Astrocyte (in vitro differentiated cells and primary cell): ENCODE results near the gene EIF3K.

Experiments used
- EZH2 ChIP-seq: IDR thresholded peaks from 2 replicates; pipeline ENCODE4 v1.6.1; 2012; ENCODE audit warnings: mild to moderate bottlenecking, low read length, inconsistent platforms; ENCODE audit not compliant: insufficient read depth
- TF ChIP-seq, protein P1 (sequence below): IDR thresholded peaks from 2 replicates; pipeline ENCODE4 v1.5.1; 2011; ENCODE audit warnings: low read depth, mild to moderate bottlenecking, inconsistent platforms, low read length, moderate library complexity; ENCODE audit not compliant: insufficient read depth

DNA sequence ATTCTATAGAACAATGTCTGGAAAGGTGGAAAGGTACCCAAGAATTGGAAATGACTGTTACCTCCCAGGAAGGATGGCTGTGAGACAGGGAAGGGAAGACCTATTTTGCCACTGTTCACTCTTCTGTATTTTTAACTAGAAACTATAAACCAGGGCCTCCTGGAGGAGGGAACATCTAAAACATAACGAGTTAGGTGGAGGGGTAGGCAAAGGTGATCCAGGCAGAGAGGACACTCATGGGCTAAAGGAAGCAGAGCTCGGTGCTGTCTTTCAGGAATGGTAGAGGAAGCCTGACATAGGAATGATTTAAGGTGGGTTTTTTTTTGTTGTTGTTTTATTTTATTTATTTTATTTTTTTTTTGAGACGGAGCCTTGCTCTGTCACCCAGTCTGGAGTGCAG is 5.8 kb downstream of the EIF3K start:
- TF ChIP-seq, protein P1, sequence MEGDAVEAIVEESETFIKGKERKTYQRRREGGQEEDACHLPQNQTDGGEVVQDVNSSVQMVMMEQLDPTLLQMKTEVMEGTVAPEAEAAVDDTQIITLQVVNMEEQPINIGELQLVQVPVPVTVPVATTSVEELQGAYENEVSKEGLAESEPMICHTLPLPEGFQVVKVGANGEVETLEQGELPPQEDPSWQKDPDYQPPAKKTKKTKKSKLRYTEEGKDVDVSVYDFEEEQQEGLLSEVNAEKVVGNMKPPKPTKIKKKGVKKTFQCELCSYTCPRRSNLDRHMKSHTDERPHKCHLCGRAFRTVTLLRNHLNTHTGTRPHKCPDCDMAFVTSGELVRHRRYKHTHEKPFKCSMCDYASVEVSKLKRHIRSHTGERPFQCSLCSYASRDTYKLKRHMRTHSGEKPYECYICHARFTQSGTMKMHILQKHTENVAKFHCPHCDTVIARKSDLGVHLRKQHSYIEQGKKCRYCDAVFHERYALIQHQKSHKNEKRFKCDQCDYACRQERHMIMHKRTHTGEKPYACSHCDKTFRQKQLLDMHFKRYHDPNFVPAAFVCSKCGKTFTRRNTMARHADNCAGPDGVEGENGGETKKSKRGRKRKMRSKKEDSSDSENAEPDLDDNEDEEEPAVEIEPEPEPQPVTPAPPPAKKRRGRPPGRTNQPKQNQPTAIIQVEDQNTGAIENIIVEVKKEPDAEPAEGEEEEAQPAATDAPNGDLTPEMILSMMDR: no peak
- TF ChIP-seq EZH2: no peak
